ENCODE measurements around the gene SETD6.

SETD6 gene

DNA sequence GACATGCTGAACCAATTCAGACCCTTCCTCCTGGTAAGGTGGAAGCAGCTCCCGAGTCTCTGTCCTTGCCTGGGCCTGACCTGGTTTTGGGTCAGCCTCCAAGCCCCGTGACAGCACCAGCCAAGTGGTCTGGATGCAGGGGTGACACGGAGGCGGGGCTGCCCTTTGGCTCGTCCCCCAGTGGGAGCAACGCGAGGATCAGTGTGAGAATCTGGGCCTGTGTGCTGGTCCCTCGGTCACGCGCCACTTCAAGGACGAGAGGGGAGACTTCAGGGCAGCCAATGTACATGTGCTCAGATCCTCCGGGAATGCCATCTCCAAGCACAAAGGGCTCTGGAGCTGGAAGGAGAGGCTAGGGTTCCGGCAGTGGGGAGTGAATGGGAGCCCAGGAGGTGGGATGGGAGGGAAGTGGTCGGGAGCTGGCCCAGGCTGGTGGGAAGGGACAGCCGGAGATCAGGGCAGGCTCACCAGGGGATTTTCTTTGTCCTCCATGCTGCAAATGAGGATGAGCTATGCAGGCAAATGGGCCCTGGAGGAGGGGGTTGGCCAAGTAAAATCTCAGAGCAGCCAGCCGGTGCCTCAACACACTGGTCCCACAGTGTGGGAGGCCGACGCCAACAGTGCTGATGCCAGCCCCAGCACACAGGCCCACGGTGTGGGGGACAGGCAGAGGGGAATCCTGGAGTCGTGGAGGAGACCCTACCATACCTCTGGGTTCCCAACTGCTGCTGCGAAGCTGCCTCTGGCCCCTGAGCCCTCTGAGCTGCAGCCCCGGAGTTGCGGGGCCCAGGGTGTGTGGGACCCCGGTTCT, 19.6 kb upstream of the SETD6 start:
- no peaks in the 10 kb centered on the region for H3K36me3 ChIP-seq (ENCODE audit: control insufficient read depth, insufficient read depth, low read length)
- H3K27me3 ChIP-seq (ENCODE audit: control insufficient read depth, insufficient read depth, low read length) = peaks cover 14% of the 10 kb centered on the region
- no peaks in the 10 kb centered on the region for H3K4me1 ChIP-seq (ENCODE audit: control insufficient read depth, insufficient read depth, low read length)
- H3K27ac ChIP-seq (ENCODE audit: low read depth, low read length) = peak overlapping the region; percentile 37
- no peak overlapping the region for H3K4me3 ChIP-seq (ENCODE audit: low read length)
- no peak overlapping the region for H3K9ac ChIP-seq (ENCODE audit: low read length)

DNA sequence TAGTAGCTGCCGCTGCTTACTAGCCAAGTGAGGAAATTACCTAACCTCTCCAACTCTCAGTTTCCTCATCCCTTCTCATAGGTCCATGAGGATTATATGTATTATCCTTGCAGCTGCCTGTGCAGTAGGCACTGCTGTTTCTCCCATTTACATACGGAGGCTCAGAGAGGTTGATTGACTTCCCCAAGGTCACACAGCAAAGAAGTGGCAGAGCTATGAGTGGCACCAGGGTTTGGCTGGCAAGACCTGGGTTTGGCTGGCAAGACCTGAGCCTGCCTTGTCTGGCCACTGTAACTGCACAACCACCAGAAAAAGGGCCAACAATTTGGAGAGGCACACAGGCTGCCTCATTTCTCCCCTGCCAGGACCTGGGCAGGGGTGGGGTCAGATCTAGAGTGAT, 17.8 kb upstream of the SETD6 start:
- Histone ChIP-seq H3K27ac (ENCODE audit: low read depth, low read length) (no peak overlapping the region), H3K4me3 (ENCODE audit: low read length) (no peak overlapping the region), H3K27me3 (ENCODE audit: control insufficient read depth, insufficient read depth, low read length) (peaks cover 27% of the 10 kb centered on the region), H3K9ac (ENCODE audit: low read length) (no peak overlapping the region), H3K4me1 (ENCODE audit: control insufficient read depth, insufficient read depth, low read length) (peaks cover 5% of the 10 kb centered on the region), H3K36me3 (ENCODE audit: control insufficient read depth, insufficient read depth, low read length) (no peaks in the 10 kb centered on the region)

DNA sequence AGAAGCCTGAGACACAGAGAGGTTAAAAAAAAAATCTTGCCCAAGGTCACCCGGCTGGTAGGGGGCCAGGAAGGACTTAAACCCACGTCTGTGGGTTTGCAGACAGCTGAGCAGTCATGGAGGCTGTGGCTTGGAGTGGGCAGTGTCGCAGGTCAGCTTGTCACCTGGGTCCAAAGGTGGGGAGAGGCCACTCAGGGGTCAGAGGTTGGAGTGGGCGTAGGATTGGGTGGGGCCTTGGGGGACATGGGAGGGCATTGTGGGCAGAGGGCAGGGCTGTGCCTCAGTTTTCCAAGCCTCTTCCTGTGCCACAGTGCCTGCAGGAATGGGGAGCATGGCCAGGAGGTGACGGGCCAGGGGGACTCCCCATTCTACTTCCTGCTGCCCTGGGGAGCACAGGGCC, 17.4 kb upstream of the SETD6 start:
- no peak overlapping the region for H3K4me3 ChIP-seq (ENCODE audit: low read length)
- H3K27me3 ChIP-seq (ENCODE audit: control insufficient read depth, insufficient read depth, low read length) = peaks cover 29% of the 10 kb centered on the region
- peaks cover 5% of the 10 kb centered on the region for H3K4me1 ChIP-seq (ENCODE audit: control insufficient read depth, insufficient read depth, low read length)
- no peak overlapping the region for H3K27ac ChIP-seq (ENCODE audit: low read depth, low read length)
- H3K9ac ChIP-seq (ENCODE audit: low read length) = no peak overlapping the region
- no peaks in the 10 kb centered on the region for H3K36me3 ChIP-seq (ENCODE audit: control insufficient read depth, insufficient read depth, low read length)

DNA sequence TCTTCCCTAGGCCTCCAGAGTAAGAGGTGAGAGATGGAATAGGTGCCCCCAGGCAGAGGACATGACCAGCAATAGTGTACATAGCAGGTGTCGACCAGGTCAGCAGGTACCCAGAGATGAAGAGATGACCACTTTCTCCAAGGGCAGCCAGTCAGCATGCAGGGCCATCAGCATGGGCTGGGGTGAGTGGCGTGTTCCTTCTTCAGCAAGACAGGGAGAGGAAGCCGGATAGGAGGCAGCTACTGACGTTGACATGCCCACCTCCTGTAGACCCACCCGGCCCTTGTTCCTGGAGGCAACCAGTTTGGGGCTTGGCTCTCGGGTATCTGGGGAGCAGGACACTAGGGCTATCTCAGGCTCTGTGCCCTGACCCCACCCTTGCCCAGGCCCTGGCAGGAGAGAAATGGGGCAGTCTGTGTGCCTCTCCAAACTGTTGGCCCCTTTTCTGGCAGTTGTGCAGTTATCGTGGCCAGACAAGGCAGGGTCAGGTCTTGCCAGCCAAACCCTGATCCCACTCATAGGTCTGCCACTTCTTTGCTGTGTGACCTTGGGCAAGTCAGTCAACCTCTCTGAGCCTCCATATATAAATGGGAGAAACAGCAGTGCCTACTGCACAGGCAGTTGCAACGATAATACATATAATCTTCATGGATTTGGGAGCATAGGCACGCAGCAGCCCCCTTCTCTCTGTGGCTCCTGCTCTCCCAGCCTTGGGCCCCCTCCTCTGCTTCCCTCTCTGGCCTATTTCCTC, 16.8 kb upstream of the SETD6 start:
- H3K9ac ChIP-seq (ENCODE audit: low read length) = no peak overlapping the region
- H3K27ac ChIP-seq (ENCODE audit: low read depth, low read length) = no peak overlapping the region
- H3K27me3 ChIP-seq (ENCODE audit: control insufficient read depth, insufficient read depth, low read length) = peaks cover 29% of the 10 kb centered on the region

DNA sequence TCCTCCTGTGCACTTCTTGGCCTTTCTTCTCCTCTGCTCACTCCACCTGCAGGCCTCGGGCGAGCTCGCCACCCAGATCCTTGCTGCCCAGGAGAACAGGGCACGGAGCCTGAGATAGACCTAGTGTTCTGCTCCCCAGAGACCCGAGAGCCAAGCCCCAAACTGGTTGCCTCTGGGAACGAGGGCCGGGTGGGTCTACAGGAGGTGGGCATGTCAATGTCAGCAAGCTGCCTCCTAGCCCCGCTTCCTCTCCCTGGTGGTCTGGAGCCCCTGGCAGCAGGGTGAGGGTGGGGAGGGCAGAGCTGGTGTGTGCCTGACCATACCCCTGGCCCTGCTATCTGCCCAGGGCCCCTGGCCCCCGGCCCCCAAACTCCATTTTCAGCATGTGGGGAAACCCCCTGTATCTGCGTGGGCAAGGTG, 16.2 kb upstream of the SETD6 start:
- Histone ChIP-seq H3K27ac (ENCODE audit: low read depth, low read length) (no peak overlapping the region), H3K9ac (ENCODE audit: low read length) (no peak overlapping the region), H3K36me3 (ENCODE audit: control insufficient read depth, insufficient read depth, low read length) (no peaks in the 10 kb centered on the region), H3K4me3 (ENCODE audit: low read length) (no peak overlapping the region), H3K4me1 (ENCODE audit: control insufficient read depth, insufficient read depth, low read length) (peaks cover 5% of the 10 kb centered on the region), H3K27me3 (ENCODE audit: control insufficient read depth, insufficient read depth, low read length) (peaks cover 29% of the 10 kb centered on the region)

More for the DNA sequence above, 16.8 kb upstream of the SETD6 start:
- Histone ChIP-seq H3K4me1 (ENCODE audit: control insufficient read depth, insufficient read depth, low read length) (peaks cover 5% of the 10 kb centered on the region), H3K36me3 (ENCODE audit: control insufficient read depth, insufficient read depth, low read length) (no peaks in the 10 kb centered on the region), H3K4me3 (ENCODE audit: low read length) (no peak overlapping the region)

DNA sequence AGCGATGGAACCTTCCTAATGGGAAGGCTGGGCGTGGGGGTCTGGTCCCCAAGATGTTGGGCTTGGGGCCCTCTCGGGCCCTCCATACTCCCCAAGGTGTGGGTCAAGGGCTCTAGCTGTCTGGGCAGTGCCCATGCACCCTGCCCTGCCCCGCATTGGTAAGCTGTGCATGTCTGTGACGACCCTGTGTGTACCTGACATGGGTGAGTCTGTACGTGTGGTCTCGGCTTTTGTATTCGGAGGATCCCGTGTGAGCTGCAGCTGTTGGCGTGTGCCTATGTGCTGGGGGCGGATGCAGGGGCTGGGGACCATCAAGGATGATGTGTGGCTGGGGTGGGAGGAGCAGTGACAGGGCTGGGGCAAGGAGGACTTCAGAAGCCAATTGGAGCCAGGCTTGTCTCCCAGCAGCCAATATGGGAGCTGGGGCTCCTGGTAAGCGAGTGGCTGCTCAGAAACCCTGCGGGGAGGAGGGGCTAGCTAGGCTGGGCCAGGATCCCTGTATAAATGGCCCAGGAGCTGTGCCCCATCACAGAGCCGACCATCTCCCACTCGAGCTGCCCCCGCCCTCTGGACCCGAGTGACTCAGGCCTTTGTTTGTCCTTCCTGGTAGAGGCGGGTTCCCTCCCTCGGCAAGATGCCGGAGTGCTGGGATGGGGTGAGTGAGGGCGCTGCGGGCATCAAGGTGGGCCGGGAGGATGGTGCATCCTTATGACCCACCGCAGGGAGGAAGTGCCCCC, 15.5 kb upstream of the SETD6 start, which contains the start of gene NDRG4:
TSS of gene NDRG4 (plus strand) at position 529 of the 737 bp plus-strand sequence. CDS start at position 635, 106 bp downstream.
- Histone ChIP-seq H3K27ac (ENCODE audit: low read depth, low read length) (no peak within 1 kb of the TSS), H3K9ac (ENCODE audit: low read length) (no peak within 1 kb of the TSS)

DNA sequence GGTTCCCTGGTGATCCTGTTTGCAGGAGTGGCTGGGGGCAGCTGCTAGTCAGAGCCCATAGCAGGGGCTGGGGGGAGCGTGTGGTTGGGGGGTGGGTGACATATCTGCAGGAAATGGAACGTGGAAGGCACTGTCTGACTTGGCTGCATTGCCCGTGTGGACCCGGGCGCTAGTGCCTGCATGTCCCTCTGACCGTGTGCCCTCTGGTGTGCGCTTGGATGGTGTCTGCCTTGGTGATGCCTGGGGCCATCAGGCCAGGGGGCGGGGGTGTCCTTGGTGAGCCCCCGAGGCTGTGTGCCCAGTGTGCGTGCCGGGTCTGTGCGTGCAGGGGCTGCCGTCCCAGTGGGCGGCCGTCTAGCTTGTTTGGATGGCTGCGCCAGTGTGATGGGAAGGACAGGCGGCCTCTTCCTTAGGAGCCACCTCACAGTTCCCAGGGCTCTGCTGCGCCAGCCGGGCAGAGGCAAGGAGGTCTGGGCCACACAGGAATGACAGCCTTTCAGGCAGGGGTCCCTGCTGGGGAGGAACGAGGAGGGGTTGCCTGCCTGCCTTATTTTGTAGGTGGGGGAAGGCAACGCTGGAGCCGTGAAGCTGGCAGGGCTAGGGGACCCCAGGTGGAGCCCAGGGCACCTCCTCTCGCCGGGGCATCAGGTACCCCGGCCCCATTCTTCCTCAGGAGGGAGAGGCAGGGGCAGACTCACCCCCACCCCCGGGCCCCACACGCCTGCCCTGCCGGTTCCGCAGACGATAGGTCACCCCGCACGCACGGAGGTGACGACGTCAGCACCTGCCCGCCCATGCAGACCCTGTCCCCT, 14.7 kb upstream of the SETD6 start:
- Histone ChIP-seq H3K4me3 (ENCODE audit: low read length) (peak overlapping the region; percentile 34), H3K36me3 (ENCODE audit: control insufficient read depth, insufficient read depth, low read length) (no peaks in the 10 kb centered on the region), H3K27ac (ENCODE audit: low read depth, low read length) (no peak overlapping the region), H3K9ac (ENCODE audit: low read length) (no peak overlapping the region), H3K4me1 (ENCODE audit: control insufficient read depth, insufficient read depth, low read length) (peaks cover 5% of the 10 kb centered on the region), H3K27me3 (ENCODE audit: control insufficient read depth, insufficient read depth, low read length) (peaks cover 29% of the 10 kb centered on the region)

More for the DNA sequence above, 15.5 kb upstream of the SETD6 start, which contains the start of gene NDRG4:
- Histone ChIP-seq H3K4me1 (ENCODE audit: control insufficient read depth, insufficient read depth, low read length) (peaks cover 5% of the 10 kb centered on the region), H3K4me3 (ENCODE audit: low read length) (peak within 1 kb of the TSS; percentile 34), H3K27me3 (ENCODE audit: control insufficient read depth, insufficient read depth, low read length) (peaks cover 29% of the 10 kb centered on the region), H3K36me3 (ENCODE audit: control insufficient read depth, insufficient read depth, low read length) (no peaks in the 10 kb centered on the region)

DNA sequence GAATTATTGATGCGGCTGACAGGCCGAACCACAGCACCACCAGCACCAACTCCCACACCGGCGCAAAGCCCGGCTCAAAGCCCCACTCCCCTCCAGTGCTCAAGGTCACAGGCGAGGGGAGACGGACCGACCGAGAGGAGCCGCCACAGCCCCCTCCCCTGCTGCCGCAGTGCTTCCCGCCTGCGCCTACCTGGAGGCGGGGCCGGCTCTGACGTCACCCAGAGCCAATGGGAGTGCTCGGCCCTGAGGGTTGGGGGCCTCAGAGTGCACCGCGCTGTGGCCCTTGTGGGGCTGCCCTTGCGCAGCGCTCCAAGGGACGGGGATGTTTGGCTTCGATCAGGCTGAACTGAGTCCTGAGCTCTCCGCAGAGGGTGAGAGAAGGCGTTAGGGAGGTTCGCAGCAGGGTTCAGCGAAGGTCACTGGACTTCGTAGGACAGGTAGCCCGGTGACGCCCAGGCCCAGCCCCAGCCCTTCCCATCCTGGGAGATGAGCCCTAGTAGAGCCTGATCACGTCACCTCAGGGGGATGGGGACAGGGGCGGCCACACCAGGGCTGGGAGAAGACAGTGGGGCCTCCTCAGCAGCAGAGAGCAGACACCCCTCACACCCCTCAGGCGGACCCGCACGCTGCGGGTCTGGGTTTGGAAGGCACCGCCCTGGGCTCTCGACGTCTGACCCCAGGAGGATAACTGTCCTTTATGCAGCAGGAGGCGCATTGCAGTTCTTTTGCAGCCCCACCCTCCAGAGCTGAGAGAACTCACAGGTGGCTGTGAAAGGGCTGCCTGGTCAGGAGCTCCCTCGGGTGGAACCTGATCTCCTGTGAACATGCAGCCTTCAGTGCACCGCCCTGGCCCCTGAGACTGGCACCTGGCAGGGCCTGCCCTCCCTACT, 13.8 kb upstream of the SETD6 start:
- peaks cover 5% of the 10 kb centered on the region for H3K4me1 ChIP-seq (ENCODE audit: control insufficient read depth, insufficient read depth, low read length)
- H3K27me3 ChIP-seq (ENCODE audit: control insufficient read depth, insufficient read depth, low read length) = peaks cover 29% of the 10 kb centered on the region
- peak overlapping the region; percentile 34 for H3K4me3 ChIP-seq (ENCODE audit: low read length)
- no peaks in the 10 kb centered on the region for H3K36me3 ChIP-seq (ENCODE audit: control insufficient read depth, insufficient read depth, low read length)
- no peak overlapping the region for H3K27ac ChIP-seq (ENCODE audit: low read depth, low read length)
- H3K9ac ChIP-seq (ENCODE audit: low read length) = no peak overlapping the region

DNA sequence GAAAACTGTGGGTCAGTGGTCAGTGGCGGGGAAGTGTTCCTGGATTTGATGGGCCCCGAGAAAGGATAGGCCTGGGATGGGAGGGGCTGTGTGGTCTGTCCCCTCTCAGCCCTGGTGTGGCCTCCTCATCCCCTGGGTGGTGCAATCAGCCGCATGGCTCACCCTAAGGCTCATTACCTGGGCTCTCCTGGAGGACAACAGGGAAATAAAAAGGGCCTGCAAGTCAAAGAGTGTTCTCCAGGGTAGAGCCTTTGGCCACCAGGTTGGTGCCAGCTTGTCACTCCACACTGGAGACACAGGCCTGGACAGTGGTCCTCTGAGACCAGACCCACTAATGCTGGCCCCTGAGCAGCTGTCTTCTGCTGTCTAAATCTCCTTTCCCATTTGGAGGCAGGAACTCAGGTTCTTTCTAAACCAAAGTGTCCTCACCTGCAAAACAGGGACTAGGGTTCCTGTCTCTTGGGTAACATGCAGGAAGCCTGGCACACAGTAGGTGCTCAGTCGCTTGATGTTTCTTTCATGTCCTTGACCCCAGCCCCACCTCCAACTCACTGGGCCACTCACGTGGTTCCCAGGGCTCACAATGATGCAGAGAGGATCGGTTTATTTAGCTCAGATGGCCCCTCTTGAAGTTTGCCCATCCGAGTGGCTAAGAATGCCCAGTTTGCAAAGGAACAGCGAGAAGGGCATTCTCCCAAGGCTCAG, 12.9 kb upstream of the SETD6 start:
- Histone ChIP-seq H3K9ac (ENCODE audit: low read length) (no peak overlapping the region), H3K27me3 (ENCODE audit: control insufficient read depth, insufficient read depth, low read length) (peaks cover 29% of the 10 kb centered on the region), H3K4me1 (ENCODE audit: control insufficient read depth, insufficient read depth, low read length) (peaks cover 5% of the 10 kb centered on the region), H3K36me3 (ENCODE audit: control insufficient read depth, insufficient read depth, low read length) (no peaks in the 10 kb centered on the region), H3K27ac (ENCODE audit: low read depth, low read length) (no peak overlapping the region), H3K4me3 (ENCODE audit: low read length) (no peak overlapping the region)

DNA sequence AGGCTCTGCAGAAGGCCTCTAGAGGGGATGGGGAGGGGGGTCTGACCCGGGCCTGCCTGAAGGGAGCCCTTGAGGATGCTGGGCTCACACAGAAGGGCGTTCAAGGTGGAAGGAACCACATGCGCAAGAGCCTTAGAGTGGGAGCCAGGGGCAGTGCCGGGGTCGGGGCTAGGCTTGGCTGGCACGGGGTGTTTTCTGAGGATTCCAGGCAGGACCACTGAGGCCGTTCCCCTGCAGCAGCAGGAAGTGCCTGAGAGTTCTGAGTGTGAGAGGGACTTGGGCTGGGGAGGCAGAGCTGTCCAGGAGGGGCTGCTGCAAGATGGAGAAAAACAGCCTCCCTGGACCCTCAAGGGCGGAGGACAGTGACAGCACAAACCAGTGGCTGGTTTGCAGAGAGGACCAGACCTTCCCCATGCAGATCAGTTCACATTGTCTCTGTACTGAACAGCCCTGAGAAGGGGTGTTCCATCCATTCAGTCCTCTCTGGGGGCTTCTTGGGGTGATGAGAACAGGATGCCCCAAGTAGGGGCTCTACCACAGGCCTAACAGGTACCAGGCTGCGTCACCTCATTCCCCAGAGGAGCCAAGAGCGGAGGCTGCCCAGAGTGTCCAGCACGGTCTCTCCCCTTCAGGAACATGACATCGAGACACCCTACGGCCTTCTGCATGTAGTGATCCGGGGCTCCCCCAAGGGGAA, 12.0 kb upstream of the SETD6 start:
- H3K9ac ChIP-seq (ENCODE audit: low read length) = no peak overlapping the region
- H3K27ac ChIP-seq (ENCODE audit: low read depth, low read length) = no peak overlapping the region
- H3K4me3 ChIP-seq (ENCODE audit: low read length) = no peak overlapping the region
- H3K36me3 ChIP-seq (ENCODE audit: control insufficient read depth, insufficient read depth, low read length) = no peaks in the 10 kb centered on the region
- H3K4me1 ChIP-seq (ENCODE audit: control insufficient read depth, insufficient read depth, low read length) = peaks cover 5% of the 10 kb centered on the region
- peaks cover 29% of the 10 kb centered on the region for H3K27me3 ChIP-seq (ENCODE audit: control insufficient read depth, insufficient read depth, low read length)
